Endothelial cell of umbilical vein (primary cell): ENCODE measurements around the gene KIAA1755. TPM values are rescaled to one million over a fixed set of nuclear protein-coding genes. Genes with fewer than 3 reads are reported as not detected.

ENCODE experiments used
- BruUV-seq: library from RNA; stranded (reverse); fragments of 400-500 nt; replicated peaks from 2 replicates; lab custom pipeline; 2021; lab: Mats Ljungman, UMichigan
- CTCF ChIA-PET: fragments of 300-600, 350-600 bp; sonication (Branson Sonifier 250); formaldehyde crosslinking; loops from one replicate; lab custom pipeline; 2021; ENCODE audit warnings: antibody characterized with exemption, inconsistent platforms; lab: Charles Lee
- POLR2A ChIA-PET: fragments of 300-600, 350-600 bp; sonication (Branson Sonifier 250); formaldehyde crosslinking; loops from one replicate; lab custom pipeline; 2021; ENCODE audit warnings: antibody characterized with exemption, inconsistent platforms; lab: Charles Lee
- DNase-seq: peaks from one replicate; pipeline ENCODE4 v3.0.0-alpha.2; 2011; ENCODE audit warnings: low read depth, low spot score
- FAIRE-seq: peaks from 2 replicates; lab custom pipeline; 2011; peaks lifted over from hg19 to GRCh38; lab: Jason Lieb, UNC
- H2AFZ ChIP-seq: 2 replicates; pipeline ENCODE4 v1.6.0; 2012; ENCODE audit warnings: low read depth, low read length, control low read depth, inconsistent platforms
- H3K27ac ChIP-seq: 2 replicates; pipeline ENCODE4 v1.5.1; 2011; ENCODE audit warnings: low read depth, mild to moderate bottlenecking, control low read depth, low read length, moderate library complexity; ENCODE audit not compliant: insufficient read depth
- H3K27me3 ChIP-seq, 2 experiments: 2 replicates each; pipeline versions ENCODE4 v1.6.0 to v1.6.1; 2011; ENCODE audit warnings: low read length in 2 of 2, mixed read lengths in 1 of 2; ENCODE audit not compliant: control insufficient read depth in 2 of 2, insufficient read depth in 2 of 2
- H3K36me3 ChIP-seq, 2 experiments: 2 replicates in 1 of 2; 3 replicates in 1 of 2; pipeline ENCODE4 v1.5.1; 2011; ENCODE audit warnings: low read length in 2 of 2, mild to moderate bottlenecking in 1 of 2, moderate library complexity in 1 of 2; ENCODE audit not compliant: control insufficient read depth in 2 of 2, insufficient read depth in 2 of 2; ENCODE audit errors: extremely low read depth in 1 of 2
- H3K4me1 ChIP-seq: 3 replicates; pipeline ENCODE4 v1.5.1; 2011; ENCODE audit warnings: mild to moderate bottlenecking, low read length; ENCODE audit not compliant: control insufficient read depth, insufficient read depth; ENCODE audit errors: extremely low read depth
- H3K4me2 ChIP-seq: 2 replicates; pipeline ENCODE4 v1.6.1; 2011; ENCODE audit warnings: low read length, control low read depth, mixed read lengths; ENCODE audit not compliant: insufficient read depth
- H3K4me3 ChIP-seq, 3 experiments: fragments of 200-600 bp in 1 of 3; sonication (generic), shearing (Covaris generic) in 1 of 3; replicated peaks in 1 of 3; 2 replicates each; pipeline ENCODE4 v1.5.1; 2011 to 2016; ENCODE audit warnings: control low read depth in 3 of 3, low read length in 3 of 3, mild to moderate bottlenecking in 2 of 3, inconsistent platforms in 1 of 3, low read depth in 1 of 3, moderate library complexity in 1 of 3; ENCODE audit not compliant: insufficient read depth in 1 of 3
- H3K79me2 ChIP-seq: 2 replicates; pipeline ENCODE4 v1.6.0; 2012; ENCODE audit warnings: low read length, inconsistent platforms; ENCODE audit not compliant: control insufficient read depth, insufficient read depth
- H3K9ac ChIP-seq: replicated peaks from 2 replicates; pipeline ENCODE3; 2011; ENCODE audit warnings: low read length, control low read depth; ENCODE audit not compliant: insufficient read depth; ENCODE audit errors: extremely low read depth
- H3K9me1 ChIP-seq: replicated peaks from 3 replicates; pipeline ENCODE4 v1.6.0; 2011; ENCODE audit warnings: mild to moderate bottlenecking, low read length; ENCODE audit not compliant: control insufficient read depth, insufficient read depth; ENCODE audit errors: extremely low read depth
- H3K9me3 ChIP-seq: replicated peaks from 2 replicates; pipeline ENCODE4 v1.5.1; 2012; ENCODE audit warnings: low read length, inconsistent platforms; ENCODE audit not compliant: control insufficient read depth, insufficient read depth
- H4K20me1 ChIP-seq: replicated peaks from 2 replicates; pipeline ENCODE3; 2011; ENCODE audit warnings: mild to moderate bottlenecking, low read length; ENCODE audit not compliant: control insufficient read depth, insufficient read depth; ENCODE audit errors: extremely low read depth
- EZH2 ChIP-seq: IDR thresholded peaks from 2 replicates; pipeline ENCODE4 v1.6.1; 2012; ENCODE audit warnings: borderline replicate concordance, low read depth, mild to moderate bottlenecking, moderate library complexity, low read length, inconsistent platforms; ENCODE audit not compliant: severe bottlenecking
- FOS ChIP-seq: IDR thresholded peaks from 2 replicates; pipeline ENCODE4 v1.6.1; 2011; ENCODE audit warnings: mild to moderate bottlenecking, low read length, moderate library complexity, borderline replicate concordance; ENCODE audit not compliant: insufficient read depth
- GATA2 ChIP-seq: IDR thresholded peaks from 2 replicates; pipeline ENCODE4 v1.7.0; 2011; ENCODE audit warnings: low read depth, mild to moderate bottlenecking, moderate library complexity, mixed read lengths, low read length; ENCODE audit not compliant: insufficient read length, insufficient read depth
- JUN ChIP-seq: IDR thresholded peaks from 2 replicates; pipeline ENCODE4 v1.6.1; 2011; ENCODE audit warnings: borderline replicate concordance, low read depth; ENCODE audit not compliant: insufficient read length, insufficient read depth
- MYC ChIP-seq: IDR thresholded peaks from one replicate; pipeline ENCODE4 v1.6.1; 2011; ENCODE audit warnings: mild to moderate bottlenecking, low read depth, low read length
- POLR2A ChIP-seq: IDR thresholded peaks from 2 replicates; pipeline ENCODE4 v1.6.1; 2012; ENCODE audit warnings: low read depth, mild to moderate bottlenecking, control low read depth, low read length
- POLR2AphosphoS5 ChIP-seq: IDR thresholded peaks from 2 replicates; pipeline ENCODE4 v1.6.1; 2012; ENCODE audit warnings: low read depth, mild to moderate bottlenecking, control low read depth, low read length, moderate library complexity; ENCODE audit not compliant: insufficient read depth
- dilution Hi-C: fragments of 300-500 bp; cut with MboI; formaldehyde crosslinking; loops from one replicate; pipeline ENCODE4 v1.15.0; 2019; ENCODE audit warnings: low sequenced_read_pairs; ENCODE audit not compliant: extremely low pct_ligation_motif_present
- intact Hi-C: fragments of 100-400 bp; cut with micrococcal nuclease; formaldehyde crosslinking; loops from one replicate; pipeline ENCODE4 v1.10.0; 2022
- polyA plus RNA-seq, 4 experiments: library from polyadenylated mRNA; depleted of rRNA in 3 of 4; stranded (reverse) in 3 of 4; unstranded in 1 of 4; fragments of >200 nt; gene quantifications; 2 replicates each; pipeline versions ENCODE4 v1.2.1 to v1.2.3, GENCODE V29; 2011 to 2012; ENCODE audit warnings: missing spikeins in 1 of 4
- total RNA-seq: library from RNA; stranded (reverse); gene quantifications from 2 replicates; pipeline ENCODE4 v1.2.3, GENCODE V29; 2021
- TF ChIP-seq, protein P1 (sequence below): IDR thresholded peaks from 2 replicates; pipeline ENCODE4 v1.6.1; 2011; ENCODE audit not compliant: insufficient read depth, insufficient read length
- TF ChIP-seq, protein P2 (sequence below), 2 donors: IDR thresholded peaks; 1 replicate in 1 of 2; 2 replicates in 1 of 2; pipeline ENCODE4 v1.5.1; 2011; ENCODE audit warnings: low read length in 2 of 2, mild to moderate bottlenecking in 2 of 2, moderate library complexity in 2 of 2, control low read depth in 1 of 2, inconsistent platforms in 1 of 2, low read depth in 1 of 2; ENCODE audit not compliant: insufficient read depth in 1 of 2; ENCODE audit errors: extremely low read depth in 1 of 2

The KIAA1755 gene
- total and polyA plus RNA-seq, 2 donors (not counting 3 experiments of a cell fraction or from before 2014, with no cell fraction given): 0.36 to 0.51 TPM

DNA sequence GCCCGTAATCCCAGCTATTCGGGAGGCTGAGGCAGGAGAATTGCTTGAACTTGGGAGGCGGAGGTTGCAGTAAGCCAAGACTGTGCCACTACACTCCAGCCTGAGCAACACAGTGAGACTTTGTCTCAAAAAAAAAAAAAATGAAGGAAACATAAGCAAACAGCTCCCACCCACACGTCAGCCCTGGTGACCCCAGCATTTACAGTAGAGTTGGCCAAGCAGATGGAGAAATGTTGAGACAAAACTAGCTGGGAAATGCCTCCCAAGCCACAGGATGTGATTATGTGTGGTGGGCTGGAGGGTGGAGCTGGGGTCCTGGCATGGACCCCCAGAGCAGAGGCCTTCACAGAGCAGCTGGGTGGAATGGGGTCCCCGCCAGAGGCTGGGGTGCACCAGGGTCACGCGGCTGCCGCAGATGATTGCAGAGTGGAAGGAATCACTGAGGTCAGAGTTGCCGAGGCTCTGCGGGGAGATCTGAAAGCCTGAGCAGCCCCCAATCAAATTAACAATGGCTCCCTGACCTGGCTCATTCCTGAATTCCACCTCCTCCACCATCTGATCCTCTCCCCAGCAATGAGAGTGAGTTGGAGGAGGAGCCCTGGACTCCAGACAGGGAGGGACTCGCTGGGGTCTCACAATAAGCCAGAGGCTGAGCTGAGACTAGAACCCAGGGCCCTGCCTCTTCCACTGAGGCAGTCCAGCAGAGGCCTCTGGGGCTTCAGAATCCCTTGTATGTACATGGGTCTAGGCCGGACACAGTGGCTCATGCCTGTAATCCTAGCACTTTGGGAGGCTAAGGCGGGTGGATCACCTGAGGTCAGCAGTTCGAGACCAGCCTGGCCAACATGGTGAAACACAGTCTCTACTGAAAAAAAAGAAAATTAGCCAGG lies 60.8 kb downstream of the KIAA1755 start:
- Histone ChIP-seq H3K4me2 (no peak overlapping the region), H3K36me3 (no peaks in the 10 kb centered on the region), H3K27me3 (peaks cover 0 to 2% of the 10 kb centered on the region in 2 experiments), H3K4me3 (no peak overlapping the region), H3K9me1 (no peaks in the 10 kb centered on the region), H3K9me3 (no peaks in the 10 kb centered on the region), H3K79me2 (no peaks in the 10 kb centered on the region), H3K9ac (no peak overlapping the region), H3K27ac (no peak overlapping the region), H3K4me1 (no peaks in the 10 kb centered on the region), H4K20me1 (no peaks in the 10 kb centered on the region), H2AFZ (no peak overlapping the region)
- intact Hi-C loops (no loop called here), dilution Hi-C loops (no loop called here)
- ChIA-PET CTCF (interaction anchor here (1.3 to 1.9 kb wide), 2 partner anchors 21 to 142 kb away, joined by 3 to 5 read pairs; no protein-coding TSS in a partner anchor), POLR2A (no interaction called here)
- no peak for TF ChIP-seq FOS
- TF ChIP-seq MYC: no peak
- TF ChIP-seq POLR2AphosphoS5: no peak
- TF ChIP-seq POLR2A: no peak
- TF ChIP-seq, protein P1, sequence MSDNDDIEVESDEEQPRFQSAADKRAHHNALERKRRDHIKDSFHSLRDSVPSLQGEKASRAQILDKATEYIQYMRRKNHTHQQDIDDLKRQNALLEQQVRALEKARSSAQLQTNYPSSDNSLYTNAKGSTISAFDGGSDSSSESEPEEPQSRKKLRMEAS: no peak
- TF ChIP-seq, protein P2, sequence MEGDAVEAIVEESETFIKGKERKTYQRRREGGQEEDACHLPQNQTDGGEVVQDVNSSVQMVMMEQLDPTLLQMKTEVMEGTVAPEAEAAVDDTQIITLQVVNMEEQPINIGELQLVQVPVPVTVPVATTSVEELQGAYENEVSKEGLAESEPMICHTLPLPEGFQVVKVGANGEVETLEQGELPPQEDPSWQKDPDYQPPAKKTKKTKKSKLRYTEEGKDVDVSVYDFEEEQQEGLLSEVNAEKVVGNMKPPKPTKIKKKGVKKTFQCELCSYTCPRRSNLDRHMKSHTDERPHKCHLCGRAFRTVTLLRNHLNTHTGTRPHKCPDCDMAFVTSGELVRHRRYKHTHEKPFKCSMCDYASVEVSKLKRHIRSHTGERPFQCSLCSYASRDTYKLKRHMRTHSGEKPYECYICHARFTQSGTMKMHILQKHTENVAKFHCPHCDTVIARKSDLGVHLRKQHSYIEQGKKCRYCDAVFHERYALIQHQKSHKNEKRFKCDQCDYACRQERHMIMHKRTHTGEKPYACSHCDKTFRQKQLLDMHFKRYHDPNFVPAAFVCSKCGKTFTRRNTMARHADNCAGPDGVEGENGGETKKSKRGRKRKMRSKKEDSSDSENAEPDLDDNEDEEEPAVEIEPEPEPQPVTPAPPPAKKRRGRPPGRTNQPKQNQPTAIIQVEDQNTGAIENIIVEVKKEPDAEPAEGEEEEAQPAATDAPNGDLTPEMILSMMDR (IDR thresholded peaks at IDR 0.05; ENCODE audit: extremely low read depth in 1 of 2, insufficient read depth in 1 of 2, low read depth in 1 of 2, low read length in 2 of 2): no peak
- TF ChIP-seq GATA2: no peak
- no peak for TF ChIP-seq JUN
- TF ChIP-seq EZH2: no peak
- BruUV-seq: no TSS peak
- DNase-seq (no peak), FAIRE-seq (no peak)
